Immature natural killer cell (primary cell): ENCODE data around the gene PCCB. TPM values are rescaled to one million over a fixed set of nuclear protein-coding genes. Genes with fewer than 3 reads are reported as not detected.
A peak's percentile ranks its signal among the peaks of the same experiment; 100 is the strongest.
"Not testable (repeated sequence)": the region's sequence is repeated elsewhere in the genome, so short reads cannot be mapped to it uniquely, and the experiment has no call there.

Experiments used
- DNase-seq, 3 donors: peaks; one replicate each; pipeline ENCODE4 v3.0.0; 2022; ENCODE audit warnings: mixed read lengths in 1 of 3
- H3K27ac Mint-ChIP-seq, 6 donors: one replicate each; pipeline ENCODE4 v1.8.0; 2020; ENCODE audit warnings: mixed read lengths in 6 of 6, mild to moderate bottlenecking in 5 of 6, inconsistent platforms in 4 of 6, moderate library complexity in 3 of 6
- H3K27me3 Mint-ChIP-seq, 3 donors: one replicate each; pipeline ENCODE4 v1.8.0; 2020 to 2021; ENCODE audit warnings: low read depth in 3 of 3, mild to moderate bottlenecking in 3 of 3, mixed read lengths in 3 of 3, moderate library complexity in 3 of 3, inconsistent platforms in 1 of 3
- H3K36me3 Mint-ChIP-seq, 3 donors: one replicate each; pipeline ENCODE4 v1.8.0; 2020; ENCODE audit warnings: mixed read lengths in 3 of 3, inconsistent platforms in 2 of 3, mild to moderate bottlenecking in 2 of 3
- H3K4me1 Mint-ChIP-seq, 2 donors: one replicate each; pipeline ENCODE4 v1.8.0; 2020; ENCODE audit warnings: inconsistent platforms in 2 of 2, mild to moderate bottlenecking in 2 of 2, mixed read lengths in 2 of 2, moderate library complexity in 1 of 2
- H3K4me3 Mint-ChIP-seq, 5 donors: one replicate each; pipeline ENCODE4 v1.8.0; 2020; ENCODE audit warnings: mild to moderate bottlenecking in 5 of 5, mixed read lengths in 5 of 5, inconsistent platforms in 3 of 5, moderate library complexity in 3 of 5
- H3K9me3 Mint-ChIP-seq, 6 donors: one replicate each; pipeline ENCODE4 v1.8.0; 2020; ENCODE audit warnings: mild to moderate bottlenecking in 6 of 6, mixed read lengths in 6 of 6, inconsistent platforms in 4 of 6, moderate library complexity in 3 of 6
- polyA plus RNA-seq, 3 donors: library from polyadenylated mRNA; unstranded; fragments of 300-500 nt; fragmentation: Illumina TruSeq; gene quantifications; one replicate each; pipeline ENCODE4 v1.2.3, GENCODE V29; 2021

PCCB gene
- polyA plus RNA-seq, 3 donors from 2014 or later = 41.8 to 73.3 (median 61.5) TPM

- no peaks in the 10 kb centered on the region for H3K9me3 Mint-ChIP-seq
- peaks cover 0 to 1% (median 0%) of the 10 kb centered on the region in 3 donors for H3K27me3 Mint-ChIP-seq
- no peak for DNase-seq
Measured at GRCh38 chr3:136343873-136344555, 93.9 kb downstream of the PCCB start.

GRCh38 chr3:136346486-136346885, 96.3 kb downstream of the PCCB start:
- no peak overlapping the region for H3K4me3 Mint-ChIP-seq
- DNase-seq = no peak
- peaks cover 8 to 29% (median 16%) of the 10 kb centered on the region in 3 donors for H3K36me3 Mint-ChIP-seq
- H3K4me1 Mint-ChIP-seq = no peaks in the 10 kb centered on the region
- no peaks in the 10 kb centered on the region for H3K9me3 Mint-ChIP-seq
- H3K27me3 Mint-ChIP-seq = peaks cover 0 to 1% (median 0%) of the 10 kb centered on the region in 3 donors
- H3K27ac Mint-ChIP-seq = no peak overlapping the region

More at GRCh38 chr3:136343873-136344555, 93.9 kb downstream of the PCCB start:
- H3K27ac Mint-ChIP-seq = peak overlapping the region in 3 of 6 donors; percentile 13 to 73 (median 14)
- no peak overlapping the region for H3K4me3 Mint-ChIP-seq
- peaks cover 19 to 39% (median 22%) of the 10 kb centered on the region in 3 donors for H3K36me3 Mint-ChIP-seq
- no peaks in the 10 kb centered on the region for H3K4me1 Mint-ChIP-seq

GRCh38 chr3:136350132-136350531, 100.0 kb downstream of the PCCB start:
- H3K36me3 Mint-ChIP-seq = peaks cover 16 to 25% (median 23%) of the 10 kb centered on the region in 3 donors
- no peak overlapping the region for H3K27ac Mint-ChIP-seq

GRCh38 chr3:136350557-136350956, 100.4 kb downstream of the PCCB start:
- H3K4me1 Mint-ChIP-seq = no peaks in the 10 kb centered on the region
- H3K4me3 Mint-ChIP-seq = no peak overlapping the region
- H3K27ac Mint-ChIP-seq = peak overlapping the region in 1 of 6 donors; percentile 38
- no peak for DNase-seq
- H3K9me3 Mint-ChIP-seq = no peaks in the 10 kb centered on the region
- H3K36me3 Mint-ChIP-seq = peaks cover 20 to 29% (median 26%) of the 10 kb centered on the region in 3 donors
- peaks cover 0 to 1% (median 0%) of the 10 kb centered on the region in 3 donors for H3K27me3 Mint-ChIP-seq

More at GRCh38 chr3:136350132-136350531, 100.0 kb downstream of the PCCB start:
- peaks cover 0 to 1% (median 0%) of the 10 kb centered on the region in 3 donors for H3K27me3 Mint-ChIP-seq
- no peak overlapping the region for H3K4me3 Mint-ChIP-seq
- H3K4me1 Mint-ChIP-seq = no peaks in the 10 kb centered on the region
- no peak for DNase-seq
- no peaks in the 10 kb centered on the region for H3K9me3 Mint-ChIP-seq

GRCh38 chr3:136351351-136351750, 101.2 kb downstream of the PCCB start:
- DNase-seq = no peak
- H3K4me1 Mint-ChIP-seq = no peaks in the 10 kb centered on the region
- H3K36me3 Mint-ChIP-seq = peaks cover 22 to 35% (median 27%) of the 10 kb centered on the region in 3 donors
- no peak overlapping the region for H3K27ac Mint-ChIP-seq
- H3K9me3 Mint-ChIP-seq = no peaks in the 10 kb centered on the region
- no peak overlapping the region for H3K4me3 Mint-ChIP-seq
- peaks cover 0 to 1% (median 0%) of the 10 kb centered on the region in 3 donors for H3K27me3 Mint-ChIP-seq

- no peak for DNase-seq
- no peaks in the 10 kb centered on the region for H3K9me3 Mint-ChIP-seq
- H3K4me3 Mint-ChIP-seq = no peak overlapping the region
- no peak overlapping the region for H3K27ac Mint-ChIP-seq
- peaks cover 22 to 35% (median 27%) of the 10 kb centered on the region in 3 donors for H3K36me3 Mint-ChIP-seq
- H3K4me1 Mint-ChIP-seq = no peaks in the 10 kb centered on the region
- peaks cover 0 to 1% (median 0%) of the 10 kb centered on the region in 3 donors for H3K27me3 Mint-ChIP-seq
Measured at GRCh38 chr3:136351905-136352304, 101.8 kb downstream of the PCCB start.

- Mint-ChIP-seq H3K9me3 (no peaks in the 10 kb centered on the region), H3K36me3 (peaks cover 20 to 32% (median 27%) of the 10 kb centered on the region in 3 donors), H3K4me3 (no peak overlapping the region), H3K27me3 (peaks cover 0 to 2% (median under 1%) of the 10 kb centered on the region in 3 donors), H3K4me1 (no peaks in the 10 kb centered on the region), H3K27ac (peak overlapping the region in 1 of 6 donors; percentile 20)
- DNase-seq = no peak
Measured at GRCh38 chr3:136353461-136353860, 103.3 kb downstream of the PCCB start.

GRCh38 chr3:136366289-136366688, 116.1 kb downstream of the PCCB start:
- no peaks in the 10 kb centered on the region for H3K4me1 Mint-ChIP-seq
- no peak for DNase-seq
- no peaks in the 10 kb centered on the region for H3K27me3 Mint-ChIP-seq
- H3K36me3 Mint-ChIP-seq = peaks cover 0 to 25% (median 11%) of the 10 kb centered on the region in 3 donors
- peak overlapping the region in 3 of 6 donors; percentile 20 to 31 (median 21) for H3K27ac Mint-ChIP-seq
- no peak overlapping the region for H3K4me3 Mint-ChIP-seq
- H3K9me3 Mint-ChIP-seq = no peaks in the 10 kb centered on the region

- H3K4me3 Mint-ChIP-seq, H3K9me3 Mint-ChIP-seq, DNase-seq, H3K27ac Mint-ChIP-seq, H3K4me1 Mint-ChIP-seq, H3K27me3 Mint-ChIP-seq: not testable (repeated sequence)
- peaks cover 15 to 35% (median 22%) of the 10 kb centered on the region in 3 donors for H3K36me3 Mint-ChIP-seq
Measured at GRCh38 chr3:136375800-136376199, 125.7 kb downstream of the PCCB start.

- peaks cover 0 to 6% (median 0%) of the 10 kb centered on the region in 3 donors for H3K27me3 Mint-ChIP-seq
- H3K4me1 Mint-ChIP-seq = no peaks in the 10 kb centered on the region
- H3K4me3 Mint-ChIP-seq = no peak overlapping the region
- peaks cover 15 to 29% (median 25%) of the 10 kb centered on the region in 3 donors for H3K36me3 Mint-ChIP-seq
- H3K9me3 Mint-ChIP-seq = peaks cover 0 to 2% (median 0%) of the 10 kb centered on the region in 6 donors
- H3K27ac Mint-ChIP-seq = no peak overlapping the region
- DNase-seq = no peak
Measured at GRCh38 chr3:136377508-136377907, 127.4 kb downstream of the PCCB start.

- Mint-ChIP-seq H3K36me3 (peaks cover 15 to 29% (median 23%) of the 10 kb centered on the region in 3 donors), H3K4me1 (no peaks in the 10 kb centered on the region), H3K27ac (no peak overlapping the region), H3K4me3 (no peak overlapping the region), H3K9me3 (peaks cover 0 to 2% (median 0%) of the 10 kb centered on the region in 6 donors), H3K27me3 (peaks cover 0 to 6% (median 0%) of the 10 kb centered on the region in 3 donors)
- no peak for DNase-seq
Measured at GRCh38 chr3:136378011-136378410, 127.9 kb downstream of the PCCB start.

Other genes starting within 250 kb of the PCCB start
- gene MSL2, start 54.0 kb upstream of the PCCB start, polyA plus RNA-seq = 10 to 100 TPM; 25.9 to 39.0 (median 33.0) TPM